Endometrium (tissue), 2 donors: Measurements from ENCODE around the gene MYH7B.

Source experiments
- FAIRE-seq: peaks from 2 replicates; lab custom pipeline; 2012; peaks lifted over from hg19 to GRCh38; lab: Jason Lieb, UNC
- donor health status: control.
- donor health status: control.

MYH7B gene

DNA sequence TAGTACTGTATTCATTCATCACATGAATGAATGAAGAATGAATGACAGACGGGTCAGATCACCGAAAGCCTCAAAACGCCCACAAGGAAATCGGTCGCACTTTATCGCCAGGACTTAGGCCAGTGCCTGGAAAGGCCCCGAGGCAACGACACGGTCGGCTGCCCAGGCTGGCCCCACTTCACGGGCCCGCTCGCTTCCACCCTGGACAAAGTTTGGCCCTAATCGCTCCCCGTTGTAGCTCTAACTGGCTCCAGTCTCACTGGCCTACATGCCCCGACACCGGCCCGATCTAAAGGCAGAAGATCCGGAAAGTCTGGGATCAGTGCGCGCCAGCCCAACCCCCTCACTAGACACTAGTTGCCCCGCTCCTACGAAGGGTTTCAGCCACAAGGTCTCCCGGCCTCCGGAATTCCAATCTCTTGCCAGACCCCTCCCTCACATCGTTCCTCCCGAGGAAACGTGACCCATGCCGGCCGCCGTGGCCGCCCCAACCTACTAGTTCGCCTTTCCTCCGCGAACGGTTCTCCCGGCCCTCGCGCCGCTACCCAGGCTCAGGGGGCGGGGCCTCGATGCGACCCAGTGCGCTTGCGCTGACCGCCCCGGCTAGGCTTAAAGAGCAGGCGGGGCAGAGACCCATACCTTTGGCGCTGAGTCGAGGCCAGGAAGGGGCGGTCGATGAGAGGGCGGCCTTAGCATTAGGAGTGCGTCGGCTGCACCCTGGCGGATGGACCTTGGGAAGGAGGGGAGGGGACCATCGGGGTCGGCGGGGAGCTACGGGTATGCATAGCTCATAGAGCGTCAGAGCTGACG lies at the start of gene MYH7B, which contains the start of gene GSS:
TSS of gene MYH7B (plus strand) at position 638 of the 810 bp plus-strand sequence. CDS start 22,138 bp downstream, outside the sequence.
TSS of gene GSS (minus strand) at position 576 of the 810 bp plus-strand sequence. CDS start 3,954 bp downstream, outside the sequence.
- FAIRE-seq, result peak; percentile 81

DNA sequence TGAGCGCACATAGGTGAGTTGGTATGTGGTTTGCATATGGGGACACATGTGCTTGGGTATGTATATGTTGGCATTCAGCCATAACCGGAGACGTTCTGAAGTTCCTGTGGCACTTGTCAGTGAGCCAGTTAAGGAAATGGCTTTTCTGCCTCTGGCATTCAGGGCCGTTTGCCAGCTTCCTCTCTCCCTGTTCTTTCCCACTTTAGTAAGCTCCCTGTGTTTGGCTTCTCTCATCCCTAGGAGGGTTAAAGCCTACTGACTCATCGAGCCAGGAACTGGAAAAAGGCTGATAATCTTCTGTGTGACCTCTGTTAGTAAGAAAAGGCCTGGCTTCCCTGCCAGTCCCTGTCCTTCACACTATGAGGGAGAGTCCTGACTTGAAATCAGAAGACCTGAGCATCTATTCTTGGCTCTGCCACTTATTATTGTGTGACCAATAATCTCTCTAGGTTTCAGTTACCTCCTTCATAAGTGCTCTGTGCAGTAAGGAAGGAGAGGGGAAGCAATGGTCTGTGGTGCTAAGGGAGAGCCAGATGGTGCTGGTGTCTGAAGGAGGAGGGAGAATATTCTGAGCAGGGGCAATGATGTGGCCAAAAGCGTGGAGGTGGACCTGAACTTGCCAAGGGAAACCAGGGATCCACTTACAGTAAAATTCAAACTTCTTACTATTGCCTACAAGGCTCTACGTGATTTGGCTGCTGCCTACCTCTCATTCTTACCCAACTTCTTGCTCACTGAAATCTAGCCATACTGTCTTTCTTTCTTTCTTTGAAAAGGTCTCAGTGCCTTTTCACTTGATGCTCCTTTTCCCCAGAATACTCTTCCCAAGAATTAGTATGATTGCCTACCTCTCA lies 47.8 kb upstream of the MYH7B start:
- FAIRE-seq, result no peak

- FAIRE-seq, result no peak
These were observed 40.5 kb upstream of the MYH7B start for GRCh38 chr20:34915131-34915530.

GRCh38 chr20:34915749-34916455 lies 39.8 kb upstream of the MYH7B start:
- no peak for FAIRE-seq

DNA sequence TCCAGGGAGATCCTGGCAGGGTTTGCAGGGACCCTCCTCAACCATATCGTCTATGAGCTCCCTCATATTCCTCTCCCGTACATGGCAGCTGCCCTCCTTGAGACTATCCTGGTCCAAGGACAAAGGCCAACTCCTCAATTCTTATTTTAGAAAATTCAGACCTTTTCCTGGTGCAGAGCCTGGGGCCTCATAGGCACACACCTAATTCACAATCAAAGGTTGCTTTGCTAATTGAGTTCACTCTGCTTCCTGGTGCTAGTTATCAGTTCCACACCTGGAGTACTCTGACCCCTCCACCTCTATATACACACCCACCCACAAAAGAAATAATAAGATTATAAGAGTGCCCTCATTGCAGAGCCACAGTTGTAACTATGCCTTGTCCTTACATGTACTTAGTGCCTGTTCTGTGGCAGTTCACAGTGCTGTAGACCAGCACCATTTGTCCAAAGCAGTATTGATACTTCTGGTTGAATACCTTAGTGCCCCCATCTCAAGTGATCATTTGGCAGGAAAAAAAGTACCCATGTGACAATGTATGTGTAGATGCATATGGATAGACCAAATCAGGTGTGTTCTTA lies 38.8 kb upstream of the MYH7B start:
- FAIRE-seq, result no peak

GRCh38 chr20:34920055-34920454 lies 35.6 kb upstream of the MYH7B start:
- FAIRE-seq, result no peak

GRCh38 chr20:34921436-34921835 lies 34.2 kb upstream of the MYH7B start:
- no peak for FAIRE-seq

GRCh38 chr20:34922654-34923381 lies 32.9 kb upstream of the MYH7B start:
- FAIRE-seq, result no peak

DNA sequence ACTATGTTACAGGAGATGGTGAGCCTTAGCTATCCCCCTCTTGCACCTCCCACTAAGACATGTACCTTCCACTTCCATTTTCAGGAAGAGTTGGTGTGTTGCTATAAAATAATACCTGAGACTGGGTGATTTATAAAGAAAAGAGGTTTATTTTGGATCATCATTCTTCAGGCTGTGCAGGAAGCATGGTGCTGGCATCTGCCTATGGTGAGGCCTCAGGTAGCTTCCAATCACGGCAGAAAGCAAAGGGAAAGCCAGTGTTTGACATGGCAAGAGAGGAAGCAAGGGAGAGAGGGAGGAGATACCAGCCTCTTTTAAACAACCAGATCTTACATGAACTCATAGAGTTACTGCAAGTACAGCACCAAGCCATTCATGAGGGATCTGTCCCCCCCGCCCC lies 32.3 kb upstream of the MYH7B start:
- FAIRE-seq, result no peak

DNA sequence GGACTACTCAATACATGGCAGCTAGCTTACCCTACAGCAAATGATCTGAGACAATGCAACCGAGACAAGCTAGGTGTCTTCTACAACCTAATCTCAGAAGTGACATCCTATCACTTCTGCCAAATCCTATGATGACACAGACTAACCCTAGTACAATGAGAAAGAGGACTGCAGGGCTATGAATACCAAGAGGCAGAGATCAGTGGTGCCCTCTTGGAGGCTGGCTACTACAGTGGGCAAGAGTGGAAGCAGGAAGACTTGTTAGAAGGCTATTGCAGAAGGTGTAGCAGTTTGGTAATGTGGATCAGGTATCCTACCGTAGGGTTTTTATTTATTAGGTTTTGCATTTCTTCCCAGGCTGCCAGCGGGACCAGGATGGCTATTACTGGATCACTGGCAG lies 30.3 kb upstream of the MYH7B start:
- FAIRE-seq, result no peak

DNA sequence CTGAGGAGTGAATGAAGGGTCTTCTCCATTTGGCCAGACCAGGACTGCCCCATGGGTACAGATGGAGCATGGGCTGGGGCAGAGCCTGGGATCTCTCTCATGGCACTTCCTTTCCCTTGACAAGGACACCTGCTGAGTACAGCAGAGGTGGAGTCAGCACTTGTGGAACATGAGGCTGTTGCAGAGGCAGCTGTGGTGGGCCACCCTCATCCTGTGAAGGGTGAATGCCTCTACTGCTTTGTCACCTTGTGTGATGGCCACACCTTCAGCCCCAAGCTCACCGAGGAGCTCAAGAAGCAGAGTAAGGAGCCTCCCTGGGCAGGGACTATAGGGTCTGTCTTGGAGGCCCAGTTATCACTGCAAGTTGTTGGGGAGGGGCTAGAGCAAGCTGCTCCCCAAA lies 29.7 kb upstream of the MYH7B start:
- FAIRE-seq, result no peak

DNA sequence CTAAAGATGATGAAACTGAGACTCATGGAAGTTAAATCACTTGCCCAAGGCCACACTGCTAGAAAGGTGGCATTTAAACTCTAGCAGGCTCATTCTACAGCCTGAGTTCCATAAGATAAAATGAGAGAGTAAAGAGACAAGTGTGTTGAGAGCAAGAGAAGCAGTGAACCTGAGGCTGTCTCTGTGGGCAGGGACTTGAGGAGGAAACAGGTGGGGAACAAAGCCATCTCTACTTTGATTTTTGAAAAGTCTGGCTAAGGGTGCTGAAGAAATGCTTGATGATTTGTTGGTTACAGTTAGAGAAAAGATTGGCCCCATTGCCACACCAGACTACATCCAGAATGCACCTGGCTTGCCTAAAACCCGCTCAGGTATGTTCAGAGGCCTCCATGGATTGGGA lies 29.1 kb upstream of the MYH7B start:
- FAIRE-seq, result no peak

- FAIRE-seq, result no peak
These were observed 27.9 kb upstream of the MYH7B start for GRCh38 chr20:34927736-34928135.

DNA sequence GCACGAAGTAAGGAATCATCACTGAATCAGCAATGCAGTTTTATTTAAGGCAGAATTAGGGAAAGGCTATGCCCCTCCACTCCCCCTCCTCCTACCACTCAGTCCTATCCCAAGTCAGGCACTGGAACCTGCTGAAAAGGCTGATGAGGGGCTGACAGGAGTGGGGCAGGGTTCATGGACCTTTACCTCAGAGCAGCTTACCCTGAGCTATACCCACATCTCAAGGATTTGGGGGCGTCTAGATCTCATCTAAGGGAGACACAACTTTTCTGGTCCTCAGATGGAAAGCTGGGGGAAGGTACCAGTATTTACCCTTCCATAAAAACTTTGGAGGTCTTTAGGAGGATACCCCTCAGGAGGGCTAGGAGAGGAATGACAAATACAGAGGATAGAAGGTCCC lies 27.3 kb upstream of the MYH7B start:
- FAIRE-seq, result no peak

DNA sequence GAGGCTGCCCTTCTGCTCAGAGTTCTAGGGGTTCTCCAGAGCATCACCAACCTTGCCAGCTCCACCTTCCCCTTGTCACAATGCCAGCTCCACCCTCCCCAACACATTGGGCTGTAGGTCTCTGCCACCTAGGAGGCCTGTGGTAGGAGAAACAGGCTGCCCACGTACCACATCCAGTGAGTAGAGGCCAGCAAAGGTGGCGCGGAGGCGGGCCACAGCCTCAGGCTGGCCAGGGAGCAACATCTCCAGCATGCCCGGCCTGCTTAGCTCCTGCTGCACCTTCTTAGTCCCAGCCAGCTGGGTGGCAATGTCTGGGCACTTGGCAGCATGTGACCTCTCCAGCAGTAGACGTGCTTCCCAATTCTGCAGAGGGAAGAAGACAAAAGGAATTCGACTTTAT lies 23.9 kb upstream of the MYH7B start:
- FAIRE-seq, result no peak

- no peak for FAIRE-seq
These were observed 17.1 kb upstream of the MYH7B start for GRCh38 chr20:34938466-34939163.

DNA sequence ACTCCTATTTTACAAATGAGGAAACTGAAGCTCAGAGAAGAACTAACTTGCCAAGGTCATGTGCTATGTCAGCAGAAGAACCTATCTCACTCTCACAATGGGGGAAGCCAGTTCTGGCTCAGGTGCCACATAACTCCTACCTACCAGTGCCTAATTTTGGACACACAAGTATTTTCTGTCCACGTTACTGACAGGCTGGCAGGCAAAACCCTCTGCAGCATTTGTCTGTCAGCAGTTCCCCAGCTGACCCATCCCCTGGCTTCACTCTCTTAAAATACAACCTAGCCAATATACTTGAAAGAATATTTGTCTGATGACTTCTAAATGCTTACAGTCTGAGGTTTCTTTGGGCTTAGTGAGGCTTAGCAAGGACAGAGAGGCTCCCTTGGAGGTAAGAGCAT lies 15.6 kb upstream of the MYH7B start:
- no peak for FAIRE-seq

GRCh38 chr20:34941226-34941625 lies 14.4 kb upstream of the MYH7B start:
- no peak for FAIRE-seq

DNA sequence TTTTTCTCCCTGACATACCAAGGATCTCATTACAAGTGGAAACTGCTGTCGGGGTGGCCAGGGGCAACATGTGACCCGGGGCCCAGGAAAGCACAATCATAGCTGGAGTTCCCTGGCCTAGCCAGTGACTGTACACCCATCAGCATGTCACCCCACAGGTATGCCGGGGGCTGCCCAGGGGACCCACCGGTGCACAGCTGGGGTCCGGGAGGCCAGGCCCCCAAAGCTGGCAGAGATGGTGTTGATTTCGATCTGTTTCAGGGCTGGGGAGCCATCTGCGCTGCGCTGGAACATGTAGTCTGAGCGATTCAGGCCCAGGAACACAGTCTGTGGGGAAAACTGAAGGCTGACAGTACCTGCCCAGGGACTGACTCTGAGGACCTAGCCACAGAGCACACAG lies 13.4 kb upstream of the MYH7B start:
- FAIRE-seq, result no peak

- no peak for FAIRE-seq
These were observed 11.7 kb upstream of the MYH7B start for GRCh38 chr20:34943808-34944567.
